ENCODE results near the gene CHD3. TPM values are rescaled to one million over a fixed set of nuclear protein-coding genes. Genes with fewer than 3 reads are reported as not detected.

Gene CHD3
- total and polyA plus RNA-seq, 2 of the 13 experiments (the other 11 are each of a cell fraction or from before 2014, with no cell fraction given): 2.7 to 3.7 TPM

DNA sequence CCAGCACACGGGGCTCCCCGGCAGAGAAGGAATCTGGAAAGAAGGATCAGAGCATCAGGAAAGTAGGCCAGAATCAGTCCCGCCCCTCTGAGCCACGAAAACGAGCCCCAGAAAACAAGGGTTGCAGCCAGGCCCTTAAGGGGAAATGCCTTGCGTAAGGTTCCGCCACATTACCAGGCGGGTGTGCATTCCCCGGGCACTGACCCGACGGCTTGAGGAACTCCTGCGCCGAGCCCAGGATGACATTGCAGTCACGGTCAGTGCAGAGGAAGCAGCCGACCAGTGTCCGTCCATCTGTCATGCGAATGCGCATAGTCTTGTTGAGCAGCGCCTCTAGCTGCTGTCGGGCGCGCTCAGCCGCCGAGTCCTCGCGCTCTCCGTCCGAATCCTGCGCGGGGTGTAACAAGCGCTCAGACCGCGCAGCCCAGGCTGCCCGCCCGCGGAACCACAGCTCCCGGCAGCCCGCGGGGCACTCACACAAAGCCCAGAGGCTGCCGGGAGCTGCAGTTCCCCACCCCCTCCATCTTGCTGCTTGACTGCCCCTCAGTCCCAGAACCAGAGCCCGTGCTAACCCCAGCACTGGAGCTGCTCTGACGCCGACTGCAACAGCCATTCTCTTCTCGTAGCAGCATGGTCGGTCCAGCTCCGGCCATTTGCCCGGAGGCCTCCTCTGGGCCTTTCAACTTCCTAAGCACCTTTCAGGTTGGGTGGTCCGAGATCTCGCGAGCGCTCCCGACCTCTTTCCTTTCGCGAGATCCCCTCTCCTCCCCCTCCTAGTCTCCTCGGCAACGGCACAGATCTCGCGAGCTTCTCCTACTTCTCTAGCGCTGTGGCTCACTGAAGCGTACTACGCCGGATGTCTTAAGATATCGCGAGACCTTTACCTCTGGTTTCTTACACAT, 31.5 kb upstream of the CHD3 start, which contains the start of gene NAA38 (continued):
- TF ChIP-seq, protein P1, sequence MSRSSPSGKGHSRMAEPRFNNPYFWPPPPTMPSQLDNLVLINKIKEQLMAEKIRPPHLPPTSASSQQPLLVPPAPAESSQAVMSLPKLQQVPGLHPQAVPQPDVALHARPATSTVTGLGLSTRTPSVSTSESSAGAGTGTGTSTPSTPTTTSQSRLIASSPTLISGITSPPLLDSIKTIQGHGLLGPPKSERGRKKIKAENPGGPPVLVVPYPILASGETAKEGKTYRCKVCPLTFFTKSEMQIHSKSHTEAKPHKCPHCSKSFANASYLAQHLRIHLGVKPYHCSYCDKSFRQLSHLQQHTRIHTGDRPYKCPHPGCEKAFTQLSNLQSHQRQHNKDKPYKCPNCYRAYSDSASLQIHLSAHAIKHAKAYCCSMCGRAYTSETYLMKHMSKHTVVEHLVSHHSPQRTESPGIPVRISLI (CRISPR knock-in tag; IDR thresholded peaks at IDR 0.05; ENCODE audit: borderline replicate concordance): no peak
- TF ChIP-seq RARA (CRISPR knock-in tag; IDR thresholded peaks at IDR 0.05) (no peak), ZNF296 (CRISPR knock-in tag; conservative IDR thresholded peaks at IDR 0.05) (no peak), ZNF564 (CRISPR knock-in tag; IDR thresholded peaks at IDR 0.05) (peak; percentile 65), NCOA1 (CRISPR knock-in tag; IDR thresholded peaks at IDR 0.05) (no peak), NAIF1 (CRISPR knock-in tag; IDR thresholded peaks at IDR 0.05; ENCODE audit: borderline replicate concordance) (no peak), HNRNPLL (IDR thresholded peaks at IDR 0.05; ENCODE audit: low read depth, low read length, poor library complexity, severe bottlenecking) (peak; percentile 96), ZNF569 (CRISPR knock-in tag; IDR thresholded peaks at IDR 0.05; ENCODE audit: borderline replicate concordance) (no peak), RBFOX2 (IDR thresholded peaks at IDR 0.05; ENCODE audit: low read depth, low read length) (peak; percentile 84), NFIB (CRISPR knock-in tag; IDR thresholded peaks at IDR 0.05; ENCODE audit: borderline replicate concordance) (no peak), CENPX (CRISPR knock-in tag; IDR thresholded peaks at IDR 0.05) (no peak), ZNF101 (CRISPR knock-in tag; IDR thresholded peaks at IDR 0.05; ENCODE audit: borderline replicate concordance, low read depth) (no peak), GPN1 (CRISPR knock-in tag; IDR thresholded peaks at IDR 0.05; ENCODE audit: borderline replicate concordance) (no peak), ZNF335 (CRISPR knock-in tag; IDR thresholded peaks at IDR 0.05) (no peak), RELA (CRISPR knock-in tag; IDR thresholded peaks at IDR 0.05) (no peak), RAD21 (CRISPR knock-in tag; IDR thresholded peaks at IDR 0.05) (peak; percentile 78), FOXP1 (IDR thresholded peaks at IDR 0.05) (no peak), FOXP1 (CRISPR knock-in tag; IDR thresholded peaks at IDR 0.05) (no peak), ZNF274 (CRISPR knock-in tag; IDR thresholded peaks at IDR 0.05) (no peak), KDM3A (CRISPR knock-in tag; IDR thresholded peaks at IDR 0.05; ENCODE audit: low read depth) (peak; percentile 61; the same call in 1 of the 2 replicates), RCOR2 (CRISPR knock-in tag; IDR thresholded peaks at IDR 0.05) (no peak)
- TF ChIP-seq, protein P2, sequence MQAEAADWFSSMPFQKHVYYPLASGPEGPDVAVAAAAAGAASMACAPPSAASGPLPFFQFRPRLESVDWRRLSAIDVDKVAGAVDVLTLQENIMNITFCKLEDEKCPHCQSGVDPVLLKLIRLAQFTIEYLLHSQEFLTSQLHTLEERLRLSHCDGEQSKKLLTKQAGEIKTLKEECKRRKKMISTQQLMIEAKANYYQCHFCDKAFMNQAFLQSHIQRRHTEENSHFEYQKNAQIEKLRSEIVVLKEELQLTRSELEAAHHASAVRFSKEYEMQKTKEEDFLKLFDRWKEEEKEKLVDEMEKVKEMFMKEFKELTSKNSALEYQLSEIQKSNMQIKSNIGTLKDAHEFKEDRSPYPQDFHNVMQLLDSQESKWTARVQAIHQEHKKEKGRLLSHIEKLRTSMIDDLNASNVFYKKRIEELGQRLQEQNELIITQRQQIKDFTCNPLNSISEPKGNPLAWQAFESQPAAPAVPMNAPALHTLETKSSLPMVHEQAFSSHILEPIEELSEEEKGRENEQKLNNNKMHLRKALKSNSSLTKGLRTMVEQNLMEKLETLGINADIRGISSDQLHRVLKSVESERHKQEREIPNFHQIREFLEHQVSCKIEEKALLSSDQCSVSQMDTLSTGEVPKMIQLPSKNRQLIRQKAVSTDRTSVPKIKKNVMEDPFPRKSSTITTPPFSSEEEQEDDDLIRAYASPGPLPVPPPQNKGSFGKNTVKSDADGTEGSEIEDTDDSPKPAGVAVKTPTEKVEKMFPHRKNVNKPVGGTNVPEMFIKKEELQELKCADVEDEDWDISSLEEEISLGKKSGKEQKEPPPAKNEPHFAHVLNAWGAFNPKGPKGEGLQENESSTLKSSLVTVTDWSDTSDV (CRISPR knock-in tag; IDR thresholded peaks at IDR 0.05): no peak
- TF ChIP-seq, protein P3, sequence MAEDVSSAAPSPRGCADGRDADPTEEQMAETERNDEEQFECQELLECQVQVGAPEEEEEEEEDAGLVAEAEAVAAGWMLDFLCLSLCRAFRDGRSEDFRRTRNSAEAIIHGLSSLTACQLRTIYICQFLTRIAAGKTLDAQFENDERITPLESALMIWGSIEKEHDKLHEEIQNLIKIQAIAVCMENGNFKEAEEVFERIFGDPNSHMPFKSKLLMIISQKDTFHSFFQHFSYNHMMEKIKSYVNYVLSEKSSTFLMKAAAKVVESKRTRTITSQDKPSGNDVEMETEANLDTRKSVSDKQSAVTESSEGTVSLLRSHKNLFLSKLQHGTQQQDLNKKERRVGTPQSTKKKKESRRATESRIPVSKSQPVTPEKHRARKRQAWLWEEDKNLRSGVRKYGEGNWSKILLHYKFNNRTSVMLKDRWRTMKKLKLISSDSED (CRISPR knock-in tag; IDR thresholded peaks at IDR 0.05): no peak
- TF ChIP-seq, protein P4, sequence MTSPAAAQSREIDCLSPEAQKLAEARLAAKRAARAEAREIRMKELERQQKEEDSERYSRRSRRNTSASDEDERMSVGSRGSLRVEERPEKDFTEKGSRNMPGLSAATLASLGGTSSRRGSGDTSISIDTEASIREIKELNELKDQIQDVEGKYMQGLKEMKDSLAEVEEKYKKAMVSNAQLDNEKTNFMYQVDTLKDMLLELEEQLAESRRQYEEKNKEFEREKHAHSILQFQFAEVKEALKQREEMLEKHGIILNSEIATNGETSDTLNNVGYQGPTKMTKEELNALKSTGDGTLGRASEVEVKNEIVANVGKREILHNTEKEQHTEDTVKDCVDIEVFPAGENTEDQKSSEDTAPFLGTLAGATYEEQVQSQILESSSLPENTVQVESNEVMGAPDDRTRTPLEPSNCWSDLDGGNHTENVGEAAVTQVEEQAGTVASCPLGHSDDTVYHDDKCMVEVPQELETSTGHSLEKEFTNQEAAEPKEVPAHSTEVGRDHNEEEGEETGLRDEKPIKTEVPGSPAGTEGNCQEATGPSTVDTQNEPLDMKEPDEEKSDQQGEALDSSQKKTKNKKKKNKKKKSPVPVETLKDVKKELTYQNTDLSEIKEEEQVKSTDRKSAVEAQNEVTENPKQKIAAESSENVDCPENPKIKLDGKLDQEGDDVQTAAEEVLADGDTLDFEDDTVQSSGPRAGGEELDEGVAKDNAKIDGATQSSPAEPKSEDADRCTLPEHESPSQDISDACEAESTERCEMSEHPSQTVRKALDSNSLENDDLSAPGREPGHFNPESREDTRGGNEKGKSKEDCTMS (CRISPR knock-in tag; conservative IDR thresholded peaks at IDR 0.05): no peak
